HepG2 (cell line): ENCODE data around the gene AMZ2. TPM values are rescaled to one million over a fixed set of nuclear protein-coding genes. Genes with fewer than 3 reads are reported as not detected.

ENCODE experiments used
- CREBL2 ChIP-seq: sonication (generic); formaldehyde crosslinking; IDR thresholded peaks from 2 replicates; pipeline ENCODE4 v1.8.1; 2023; ENCODE audit warnings: missing genetic modification reagents, mild to moderate bottlenecking, borderline replicate concordance
- EP300 ChIP-seq, 3 experiments: sonication (generic) in 1 of 3; formaldehyde crosslinking in 1 of 3; IDR thresholded peaks; 2 replicates each; pipeline versions ENCODE4 v1.5.1 to v1.6.1; 2011 to 2020; ENCODE audit warnings: low read depth in 2 of 3, low read length in 2 of 3, borderline replicate concordance in 1 of 3, improper control_type of control experiment in 1 of 3, mild to moderate bottlenecking in 1 of 3, missing genetic modification reagents in 1 of 3, moderate library complexity in 1 of 3
- FLYWCH1 ChIP-seq: sonication (generic); formaldehyde crosslinking; IDR thresholded peaks from 2 replicates; pipeline ENCODE4 v1.8.1; 2023; ENCODE audit warnings: mild to moderate bottlenecking, missing genetic modification reagents
- KLF15 ChIP-seq: sonication (generic); formaldehyde crosslinking; IDR thresholded peaks from 2 replicates; pipeline ENCODE4 v1.8.1; 2023; ENCODE audit warnings: borderline replicate concordance, mild to moderate bottlenecking, inconsistent platforms, missing genetic modification reagents, mixed read lengths
- MAZ ChIP-seq, 2 experiments: sonication (generic) in 1 of 2; formaldehyde crosslinking in 1 of 2; IDR thresholded peaks; 2 replicates each; pipeline versions ENCODE4 v1.5.0 to v1.6.1; 2012 to 2020; ENCODE audit warnings: low read depth in 2 of 2, mild to moderate bottlenecking in 2 of 2, borderline replicate concordance in 1 of 2, improper control_type of control experiment in 1 of 2, low read length in 1 of 2, missing genetic modification reagents in 1 of 2, moderate library complexity in 1 of 2
- MTA1 ChIP-seq: sonication (generic); formaldehyde crosslinking; IDR thresholded peaks from 2 replicates; pipeline ENCODE4 v1.4.0; 2020; ENCODE audit warnings: missing genetic modification reagents, mild to moderate bottlenecking, borderline replicate concordance
- NKX3-1 ChIP-seq: sonication (generic); formaldehyde crosslinking; IDR thresholded peaks from 2 replicates; pipeline ENCODE4 v1.5.0; 2020; ENCODE audit warnings: missing genetic modification reagents
- PCBP1 ChIP-seq: fragments of 200-400 bp; formaldehyde crosslinking; IDR thresholded peaks from 2 replicates; pipeline ENCODE4 v1.6.1; 2017; ENCODE audit warnings: mild to moderate bottlenecking, low read depth, low read length, borderline replicate concordance
- PRPF4 ChIP-seq: fragments of 200-400 bp; formaldehyde crosslinking; IDR thresholded peaks from 2 replicates; pipeline ENCODE4 v1.6.1; 2016; ENCODE audit warnings: low read length, low read depth; ENCODE audit not compliant: poor library complexity, severe bottlenecking
- RBM39 ChIP-seq: fragments of 200-400 bp; formaldehyde crosslinking; IDR thresholded peaks from one replicate; pipeline ENCODE4 v1.6.1; 2018; ENCODE audit warnings: antibody characterized with exemption, mild to moderate bottlenecking, low read depth, low read length; ENCODE audit not compliant: poor library complexity, severe bottlenecking
- SP5 ChIP-seq: IDR thresholded peaks from 2 replicates; pipeline ENCODE4 v1.6.1; 2016; ENCODE audit warnings: low read depth, borderline replicate concordance
- STAT5B ChIP-seq: sonication (generic); formaldehyde crosslinking; IDR thresholded peaks from 2 replicates; pipeline ENCODE4 v1.4.0; 2020; ENCODE audit warnings: missing genetic modification reagents
- THAP11 ChIP-seq: IDR thresholded peaks from 2 replicates; pipeline ENCODE4 v1.6.1; 2016; ENCODE audit warnings: missing biosample characterization, missing genetic modification reagents
- ZBTB20 ChIP-seq: sonication (generic); formaldehyde crosslinking; IDR thresholded peaks from 2 replicates; pipeline ENCODE4 v1.8.1; 2023; ENCODE audit warnings: missing genetic modification reagents, low read depth, mild to moderate bottlenecking, borderline replicate concordance
- ZNF235 ChIP-seq: sonication (generic); formaldehyde crosslinking; IDR thresholded peaks from 2 replicates; pipeline ENCODE4 v1.8.1; 2023; ENCODE audit warnings: mild to moderate bottlenecking, missing genetic modification reagents, borderline replicate concordance
- ZNF253 ChIP-seq: sonication (generic); formaldehyde crosslinking; IDR thresholded peaks from 2 replicates; pipeline ENCODE4 v1.8.0; 2022; ENCODE audit warnings: mild to moderate bottlenecking, missing genetic modification reagents, borderline replicate concordance
- ZNF317 ChIP-seq: sonication (generic); formaldehyde crosslinking; IDR thresholded peaks from 2 replicates; pipeline ENCODE4 v1.5.0; 2020; ENCODE audit warnings: mild to moderate bottlenecking, missing genetic modification reagents
- ZNF503 ChIP-seq: sonication (generic); formaldehyde crosslinking; IDR thresholded peaks from 2 replicates; pipeline ENCODE4 v1.4.0; 2020; ENCODE audit warnings: missing genetic modification reagents
- ZNF740 ChIP-seq: sonication (generic); formaldehyde crosslinking; IDR thresholded peaks from 2 replicates; pipeline ENCODE4 v1.4.0; 2020; ENCODE audit warnings: missing genetic modification reagents
- ZNF766 ChIP-seq: sonication (generic); formaldehyde crosslinking; IDR thresholded peaks from 2 replicates; pipeline ENCODE4 v1.5.0; 2020; ENCODE audit warnings: missing genetic modification reagents, borderline replicate concordance
- ZNF768 ChIP-seq: sonication (generic); formaldehyde crosslinking; IDR thresholded peaks from 2 replicates; pipeline ENCODE4 v1.4.0; 2020; ENCODE audit warnings: missing genetic modification reagents
- ZNF773 ChIP-seq: sonication (generic); formaldehyde crosslinking; IDR thresholded peaks from 2 replicates; pipeline ENCODE4 v1.4.0; 2020; ENCODE audit warnings: missing genetic modification reagents, borderline replicate concordance
- polyA plus RNA-seq, 8 experiments: library from polyadenylated mRNA; depleted of rRNA in 3 of 8; stranded (reverse) in 7 of 8; unstranded in 1 of 8; fragments of >200 nt; fragmentation: Illumina TruSeq in 4 of 8; extraction: Trizol in 4 of 8; gene quantifications; 2 replicates each; pipeline versions ENCODE4 v1.2.1 to v1.2.3, GENCODE V29; 2011 to 2016; ENCODE audit warnings: low read depth in 4 of 8, missing spikeins in 1 of 8, mixed read lengths in 1 of 8; ENCODE audit not compliant: insufficient read depth in 1 of 8
- total RNA-seq, 5 experiments: library from RNA; depleted of rRNA; stranded (reverse); fragments of >200 nt; fragmentation: Illumina TruSeq; extraction: Trizol; gene quantifications; 2 replicates each; pipeline ENCODE4 v1.2.3, GENCODE V29; 2016; ENCODE audit warnings: low read depth in 1 of 5
- TF ChIP-seq, protein P1 (sequence below): sonication (generic); formaldehyde crosslinking; IDR thresholded peaks from 2 replicates; pipeline ENCODE4 v1.5.0; 2020; ENCODE audit warnings: missing genetic modification reagents

Gene AMZ2
- total and polyA plus RNA-seq, 2 of the 13 experiments (the other 11 are each of a cell fraction or from before 2014, with no cell fraction given) = 86.9 to 90.2 TPM

DNA sequence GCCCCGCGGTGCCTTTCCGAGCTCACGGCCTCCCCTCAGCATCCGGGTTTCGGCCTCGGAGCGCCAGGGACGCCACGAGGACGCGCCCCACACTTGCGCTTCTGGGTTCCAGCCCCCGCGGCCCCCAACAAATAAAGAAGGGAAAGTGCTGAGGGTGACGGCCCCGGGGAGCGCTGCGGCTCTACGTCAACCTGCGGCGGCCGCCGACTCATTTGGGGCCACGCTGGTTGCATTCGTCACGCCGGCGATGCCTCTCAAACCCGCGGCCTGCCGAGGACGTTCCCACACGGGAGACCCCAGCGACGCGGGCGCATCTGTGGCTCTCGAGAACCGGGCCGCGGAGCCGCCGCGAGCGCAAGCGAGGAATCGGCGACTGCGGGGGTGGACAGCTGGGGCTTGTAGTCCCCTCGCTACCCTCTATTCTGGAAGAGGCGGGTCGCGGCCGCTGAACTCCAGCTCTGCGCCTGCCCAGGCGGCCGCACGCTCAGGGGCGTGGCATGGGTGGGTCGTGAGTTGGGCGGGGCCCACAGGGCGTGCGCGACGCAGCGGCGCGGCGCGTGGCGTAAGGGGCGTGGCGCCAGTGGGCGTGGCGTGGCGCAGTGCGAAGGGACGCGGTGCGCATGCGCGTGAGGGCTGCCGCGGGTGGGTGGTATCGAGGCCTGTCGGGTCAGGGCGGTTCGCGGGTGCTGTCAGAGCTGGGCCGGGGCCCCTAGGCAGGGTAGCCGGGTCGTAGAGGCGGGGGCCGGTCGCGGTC is at the start of gene AMZ2 (continued):
- TF ChIP-seq ZNF768 (CRISPR knock-in tag) = peak; percentile 82
- no peak for TF ChIP-seq PCBP1
- peak; percentile 93 for TF ChIP-seq THAP11 (CRISPR knock-in tag)
- peak; percentile 59 for TF ChIP-seq NKX3-1 (CRISPR knock-in tag)
- TF ChIP-seq MAZ (IDR thresholded peaks at IDR 0.05; ENCODE audit: borderline replicate concordance, low read depth, low read length) = peak; percentile 62
- TF ChIP-seq MAZ (CRISPR knock-in tag; IDR thresholded peaks at IDR 0.05; ENCODE audit: low read depth) = peak; percentile 92
- TF ChIP-seq KLF15 = peak; percentile 92
- TF ChIP-seq ZNF766 = peak; percentile 18
- TF ChIP-seq ZNF773 (CRISPR knock-in tag) = no peak
- peak; percentile 97 for TF ChIP-seq SP5 (CRISPR knock-in tag)
- peak; percentile 89 for TF ChIP-seq RBM39
- no peak for TF ChIP-seq ZNF503
- no peak; the same call in 1 of the 2 replicates for TF ChIP-seq STAT5B (CRISPR knock-in tag)
- no peak for TF ChIP-seq PRPF4
- TF ChIP-seq MTA1 (CRISPR knock-in tag) = peak; percentile 30; the same call in 1 of the 2 replicates
- TF ChIP-seq, protein P1, sequence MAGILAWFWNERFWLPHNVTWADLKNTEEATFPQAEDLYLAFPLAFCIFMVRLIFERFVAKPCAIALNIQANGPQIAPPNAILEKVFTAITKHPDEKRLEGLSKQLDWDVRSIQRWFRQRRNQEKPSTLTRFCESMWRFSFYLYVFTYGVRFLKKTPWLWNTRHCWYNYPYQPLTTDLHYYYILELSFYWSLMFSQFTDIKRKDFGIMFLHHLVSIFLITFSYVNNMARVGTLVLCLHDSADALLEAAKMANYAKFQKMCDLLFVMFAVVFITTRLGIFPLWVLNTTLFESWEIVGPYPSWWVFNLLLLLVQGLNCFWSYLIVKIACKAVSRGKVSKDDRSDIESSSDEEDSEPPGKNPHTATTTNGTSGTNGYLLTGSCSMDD (CRISPR knock-in tag) = no peak
- peak; percentile 23 for TF ChIP-seq ZBTB20 (CRISPR knock-in tag)
- TF ChIP-seq ZNF253 = peak; percentile 87; the same call in 1 of the 2 replicates
- peak; percentile 52 for TF ChIP-seq ZNF235 (CRISPR knock-in tag)
- TF ChIP-seq EP300 (IDR thresholded peaks at IDR 0.05; ENCODE audit: low read depth in 2 of 2, low read length in 2 of 2) = no peak
- TF ChIP-seq EP300 (CRISPR knock-in tag; IDR thresholded peaks at IDR 0.05; ENCODE audit: borderline replicate concordance) = no peak
- no peak; the same call in 1 of the 2 replicates for TF ChIP-seq CREBL2 (CRISPR knock-in tag)
- no peak; the same call in 1 of the 2 replicates for TF ChIP-seq ZNF740
- TF ChIP-seq FLYWCH1 (CRISPR knock-in tag) = peak; percentile 83; the same call in 1 of the 2 replicates
- peak; percentile 78 for TF ChIP-seq ZNF317 (CRISPR knock-in tag)
